ENCODE measurements around the gene PRSS33. TPM values are rescaled to one million over a fixed set of nuclear protein-coding genes. Genes with fewer than 3 reads are reported as not detected.

Gene PRSS33
- total RNA-seq, 1 experiment from 2014 or later, result not detected

GRCh38 chr16:2820836-2821486 lies 33.6 kb upstream of the PRSS33 start:
- no peaks in the 10 kb centered on the region for H3K4me1 Mint-ChIP-seq
- Histone ChIP-seq H2BK5ac (ENCODE audit: insufficient read length, low read length) (no peak overlapping the region), H3T11ph (ENCODE audit: low read length) (no peak overlapping the region), H4K20me1 (ENCODE audit: control insufficient read depth, insufficient read depth, insufficient read length) (no peaks in the 10 kb centered on the region), H3K79me2 (ENCODE audit: insufficient read depth, low read length) (no peaks in the 10 kb centered on the region), H3K56ac (ENCODE audit: insufficient read length, low read depth, low read length) (no peak overlapping the region), H3K23ac (ENCODE audit: insufficient read length, low read depth, low read length) (no peak overlapping the region), H3K4me1 (ENCODE audit: insufficient read depth, low read length) (no peaks in the 10 kb centered on the region), H3K14ac (ENCODE audit: insufficient read depth, low read length) (no peak overlapping the region), H4K8ac (replicated peaks; ENCODE audit: insufficient read length, low read depth, low read length) (no peak overlapping the region), H2BK120ac (ENCODE audit: low read depth, low read length, poor library complexity, severe bottlenecking) (no peak overlapping the region), H4K5ac (ENCODE audit: insufficient read length, low read depth, low read length) (no peak overlapping the region), H3K18ac (ENCODE audit: insufficient read length, low read depth, low read length) (no peak overlapping the region), H3K27me3 (ENCODE audit: insufficient read depth, low read length) (no peaks in the 10 kb centered on the region), H3K4ac (ENCODE audit: low read depth, low read length) (no peak overlapping the region), H3K79me1 (ENCODE audit: insufficient read depth, low read depth, low read length, poor library complexity, severe bottlenecking) (no peaks in the 10 kb centered on the region), H3K23me2 (ENCODE audit: insufficient read length, low read depth, low read length, poor library complexity, severe bottlenecking) (no peaks in the 10 kb centered on the region), H3K9me3 (ENCODE audit: control insufficient read depth, low read depth, low read length) (no peaks in the 10 kb centered on the region), H2BK12ac (ENCODE audit: insufficient read length, low read depth, low read length) (no peak overlapping the region), H4K91ac (ENCODE audit: insufficient read length, low read depth, low read length) (no peak overlapping the region), H2AFZ (ENCODE audit: low read length) (no peak overlapping the region), H2BK15ac (ENCODE audit: low read depth, low read length) (no peak overlapping the region), H3K9ac (ENCODE audit: extremely low read depth, insufficient read length, low read length) (no peak overlapping the region), H3K4me2 (ENCODE audit: insufficient read depth, insufficient read length, low read length) (no peak overlapping the region), H2AK5ac (ENCODE audit: insufficient read length, low read length) (no peak overlapping the region), H2BK20ac (ENCODE audit: low read depth, low read length, poor library complexity, severe bottlenecking) (no peak overlapping the region), H3K27ac (ENCODE audit: insufficient read length, low read depth, low read length) (no peak overlapping the region)
- H3K4me3 Mint-ChIP-seq, result no peak overlapping the region; a peak in 1 of 5 replicates
- H3K36me3 Mint-ChIP-seq (ENCODE audit: insufficient read depth in 1 of 3, low read depth in 3 of 3), result no peaks in the 10 kb centered on the region; a peak in 1 of 7 replicates
- WGBS (ENCODE audit: extremely low coverage, insufficient read length, low lambda C conversion rate), result no CpG with 5 or more reads among the region's 14 CpGs
- H3K27ac Mint-ChIP-seq, result no peak overlapping the region
- H3K27me3 Mint-ChIP-seq (ENCODE audit: low read depth), result no peaks in the 10 kb centered on the region
- H3K9me3 Mint-ChIP-seq, result no peaks in the 10 kb centered on the region
- DNase-seq, result no peak
- no peak for TF ChIP-seq CTCF (conservative IDR thresholded peaks at IDR 0.05)
